ENCODE measurements around the gene CCDC43.
"Not testable (repeated sequence)": the region's sequence is repeated elsewhere in the genome, so short reads cannot be mapped to it uniquely, and the experiment has no call there.

The CCDC43 gene

GRCh38 chr17:44672479-44673093 is 17.0 kb downstream of the CCDC43 start:
- DNase-seq (ENCODE audit: low read depth in 2 of 2) = no peak

DNA sequence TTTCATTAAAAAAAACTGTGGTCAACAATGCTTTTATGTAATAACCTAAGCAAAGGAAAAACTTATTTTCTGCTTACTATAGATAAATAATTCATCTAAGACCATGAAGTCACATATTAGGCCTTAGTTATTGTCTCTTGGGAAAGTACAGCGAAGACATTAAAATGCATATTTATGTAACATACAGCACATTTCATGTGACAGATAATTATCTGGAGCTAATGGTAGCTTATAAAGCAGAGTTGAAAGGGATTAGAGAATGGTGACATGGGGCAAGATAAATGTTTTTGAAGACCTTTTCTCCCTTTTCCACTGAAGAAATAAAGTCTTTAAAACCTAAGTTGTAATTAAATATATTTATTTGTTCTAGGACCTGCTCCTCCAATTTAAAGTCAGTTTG is 23.6 kb downstream of the CCDC43 start:
- no peak for DNase-seq (ENCODE audit: low read depth in 2 of 2)

- DNase-seq (ENCODE audit: low read depth in 2 of 2) = no peak
These were observed 24.7 kb downstream of the CCDC43 start for GRCh38 chr17:44664867-44665266.

GRCh38 chr17:44663095-44663494 is 26.5 kb downstream of the CCDC43 start:
- no peak for DNase-seq (ENCODE audit: low read depth in 2 of 2)

DNA sequence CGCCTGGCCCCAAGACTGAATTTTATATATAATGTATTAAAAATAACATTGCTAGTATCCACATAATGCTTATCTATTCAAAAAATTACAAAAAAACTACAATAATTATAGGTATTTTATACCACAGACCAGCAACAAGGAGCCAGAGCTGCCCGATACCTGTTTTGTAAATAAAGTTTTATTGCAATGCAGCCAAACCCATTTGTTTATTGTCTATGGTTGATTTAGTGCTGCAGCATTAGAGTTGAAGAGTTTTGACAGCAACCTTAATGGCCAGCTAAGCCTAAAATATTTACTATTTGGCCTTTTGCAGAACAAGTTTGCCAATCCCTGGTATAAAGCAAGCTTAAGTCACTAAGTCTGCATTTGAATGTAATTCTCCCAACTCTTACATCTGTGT is 27.7 kb downstream of the CCDC43 start:
- no peak for DNase-seq (ENCODE audit: low read depth in 2 of 2)

DNA sequence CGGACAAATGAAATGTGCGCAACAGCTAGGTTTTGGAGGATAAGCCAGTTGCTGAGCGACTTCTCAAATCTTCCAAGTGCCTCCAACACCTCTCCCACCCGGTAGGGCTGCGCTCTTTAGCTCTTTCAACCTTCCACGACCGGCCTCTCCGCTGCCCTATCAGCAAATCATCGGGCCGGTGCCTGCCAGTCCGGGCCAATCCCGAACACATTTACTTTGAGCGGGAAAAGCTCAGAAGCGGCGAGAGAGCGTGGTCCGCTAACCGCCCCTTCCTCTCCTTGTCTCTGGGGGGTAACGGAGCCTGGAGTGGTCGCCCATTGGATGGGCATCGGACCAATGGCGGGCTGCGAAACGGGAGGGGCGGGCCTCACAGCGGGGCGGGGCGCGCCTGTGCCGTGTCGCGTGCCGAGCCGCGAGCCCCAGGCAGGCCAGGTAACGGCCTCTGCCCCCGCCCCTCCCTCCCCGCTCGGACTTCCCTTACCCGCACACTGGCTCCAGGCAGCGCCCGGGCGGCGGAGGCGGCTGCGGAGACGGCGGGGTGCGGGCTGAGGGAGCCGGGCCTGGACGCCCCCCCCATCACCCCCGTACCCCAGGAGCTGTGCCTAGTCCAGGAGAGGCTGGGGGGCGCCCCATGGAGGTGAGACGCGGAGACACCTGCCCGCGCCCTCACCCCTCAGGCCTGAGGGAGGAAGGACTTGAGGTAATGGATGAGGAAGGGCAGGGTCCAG is 33.4 kb downstream of the CCDC43 start, which contains the start of gene MEIOC:
Gene MEIOC (plus strand): TSS at position 486 of the 728 bp plus-strand sequence. CDS start 146 bp downstream, at position 632.
- no peak for DNase-seq (ENCODE audit: low read depth in 2 of 2)

- DNase-seq (ENCODE audit: low read depth in 2 of 2) = no peak
These were observed 35.6 kb downstream of the CCDC43 start for GRCh38 chr17:44653954-44654353.

- DNase-seq (ENCODE audit: low read depth in 2 of 2) = no peak
These were observed 36.2 kb downstream of the CCDC43 start for GRCh38 chr17:44653384-44653783.

DNA sequence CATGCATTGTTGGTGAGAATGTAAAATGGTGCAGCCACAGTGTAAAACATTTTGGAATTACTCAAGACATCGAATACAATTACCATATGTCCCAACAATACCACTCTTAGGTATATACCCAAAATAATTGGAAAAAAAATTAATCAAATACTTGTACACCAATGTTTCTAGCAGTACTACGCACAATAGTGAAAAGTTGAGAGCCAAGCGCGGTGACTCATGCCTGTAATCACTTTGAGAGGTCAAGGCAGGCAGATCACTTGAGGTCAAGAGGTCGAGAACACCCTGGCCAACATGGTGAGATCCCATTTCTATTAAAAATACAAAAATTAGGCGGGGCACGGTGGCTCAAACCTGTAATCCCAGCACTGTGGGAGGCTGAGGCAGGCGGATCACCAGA is 36.8 kb downstream of the CCDC43 start:
- DNase-seq (ENCODE audit: low read depth in 2 of 2) = no peak

DNA sequence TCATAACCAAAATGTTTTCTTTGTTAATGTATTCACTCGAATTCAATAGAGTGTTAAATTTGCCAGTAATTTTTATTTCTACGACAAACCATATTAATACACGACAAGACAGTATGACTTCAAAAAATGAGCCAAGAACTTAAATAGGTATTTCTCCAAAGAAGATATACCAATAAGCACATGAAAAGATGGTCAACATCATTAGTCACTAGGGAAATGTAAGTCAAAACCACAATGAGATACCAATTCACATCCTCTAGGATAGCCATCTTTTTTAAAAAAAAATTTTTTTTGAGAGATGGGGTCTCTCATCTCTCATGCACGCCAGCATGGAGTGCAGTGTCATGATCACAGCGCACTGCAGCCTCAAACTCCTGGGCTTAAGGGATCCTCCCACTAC is 38.3 kb downstream of the CCDC43 start:
- DNase-seq (ENCODE audit: low read depth in 2 of 2) = no peak

DNA sequence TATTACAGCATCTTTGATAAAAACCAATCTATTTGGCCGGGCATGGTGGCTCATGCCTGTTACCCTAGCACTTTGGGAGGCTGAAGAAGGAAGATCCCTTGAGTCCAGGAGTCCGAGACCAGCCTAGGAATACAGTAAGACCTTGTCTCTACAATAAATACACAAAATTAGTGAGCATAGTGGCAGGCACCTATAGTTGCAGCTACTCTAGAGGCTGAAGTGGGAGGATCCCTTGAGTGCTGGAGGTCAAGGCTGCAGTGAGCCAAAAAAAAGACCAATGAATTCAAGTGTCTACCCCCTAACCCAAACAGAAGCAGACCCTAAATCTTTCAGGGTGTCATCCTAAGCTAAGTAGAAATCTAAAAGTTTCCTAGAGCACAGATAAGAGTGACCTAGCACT is 40.6 kb downstream of the CCDC43 start:
- DNase-seq (ENCODE audit: low read depth in 2 of 2) = no peak

- no peak for DNase-seq (ENCODE audit: low read depth in 2 of 2)
These were observed 41.8 kb downstream of the CCDC43 start for GRCh38 chr17:44647736-44648135.

DNA sequence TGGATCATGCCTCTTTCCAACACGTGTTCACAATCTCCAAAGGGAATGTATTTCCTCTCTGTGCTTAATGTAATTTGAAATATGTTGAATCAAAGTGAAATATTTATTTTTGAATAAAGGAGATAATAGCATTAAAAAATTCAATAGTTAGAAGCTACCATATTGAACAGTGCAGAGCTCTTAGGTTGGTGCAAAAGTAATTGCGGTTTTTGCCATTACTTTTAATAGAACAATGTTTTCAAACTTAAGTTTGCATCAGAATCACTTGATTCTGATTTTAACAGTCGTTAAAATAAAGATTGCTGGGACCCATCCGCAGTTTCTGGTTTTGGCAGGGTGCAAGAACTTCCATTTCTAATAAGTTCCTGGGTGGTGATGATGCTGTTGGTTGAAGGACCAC is 43.3 kb downstream of the CCDC43 start:
- no peak for DNase-seq (ENCODE audit: low read depth in 2 of 2)

DNA sequence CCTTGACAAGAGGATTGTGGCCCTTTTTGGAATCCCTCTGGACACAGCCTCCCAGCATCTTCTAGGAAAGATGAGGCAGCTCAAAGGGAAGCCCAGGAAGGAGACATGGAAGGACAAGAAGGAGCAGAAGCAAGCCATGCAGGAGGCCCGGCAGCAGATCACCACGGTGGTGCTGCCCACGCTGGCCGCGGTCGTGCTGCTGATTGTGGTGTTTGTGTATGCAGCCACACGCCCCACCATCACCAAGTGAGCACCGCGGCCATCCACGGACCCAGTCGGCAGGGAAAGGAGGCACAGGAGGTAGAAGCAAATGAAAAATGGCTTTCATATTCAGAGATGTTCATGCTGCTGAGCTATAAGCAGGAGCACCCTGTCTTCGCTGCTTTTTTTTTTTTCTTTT is 44.2 kb downstream of the CCDC43 start:
- DNase-seq (ENCODE audit: low read depth in 2 of 2) = no peak

DNA sequence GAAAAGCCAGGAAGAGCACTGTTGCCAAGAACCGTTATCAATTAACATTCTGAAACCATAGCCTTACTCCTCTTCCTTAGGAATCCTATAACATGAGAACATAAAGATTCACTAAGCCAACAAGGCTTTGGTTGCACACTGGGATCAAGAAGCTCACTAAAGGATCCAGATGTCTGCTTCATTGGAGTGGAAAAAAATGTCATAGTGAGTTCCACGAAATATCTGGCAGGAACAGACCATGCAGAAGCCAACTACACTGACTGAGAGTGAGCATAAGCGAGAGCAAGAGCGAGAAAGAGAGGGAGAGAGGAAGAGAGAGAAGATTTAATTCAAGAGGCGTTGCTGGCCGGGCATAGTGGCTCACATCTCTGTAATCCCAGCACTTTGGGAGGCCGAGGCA is 46.7 kb downstream of the CCDC43 start:
- no peak for DNase-seq (ENCODE audit: low read depth in 2 of 2)

GRCh38 chr17:44637066-44637465 is 52.5 kb downstream of the CCDC43 start:
- no peak for DNase-seq (ENCODE audit: low read depth in 2 of 2)

GRCh38 chr17:44636562-44636961 is 53.0 kb downstream of the CCDC43 start:
- DNase-seq (ENCODE audit: low read depth in 2 of 2) = peak; percentile 34 to 42

DNA sequence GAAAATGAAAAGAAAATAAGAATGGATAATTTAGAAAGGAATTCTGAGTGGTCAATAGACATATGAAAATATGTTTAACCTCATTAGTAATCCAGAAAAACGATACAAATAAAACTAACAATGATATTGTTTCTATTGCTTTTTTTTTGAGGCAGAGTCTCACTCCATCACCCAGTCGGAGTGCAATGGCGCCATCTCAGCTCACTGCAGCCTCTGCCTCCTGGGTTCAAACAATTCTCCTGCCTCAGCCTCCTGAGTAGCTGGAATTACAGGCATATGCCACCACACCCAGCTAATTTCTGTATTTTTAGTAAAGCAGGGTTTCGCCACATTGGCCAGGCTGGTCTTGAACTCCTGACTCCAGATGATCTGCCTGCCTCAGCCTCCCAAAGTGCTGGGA is 55.2 kb downstream of the CCDC43 start:
- not testable (repeated sequence) for DNase-seq (ENCODE audit: low read depth in 2 of 2)

GRCh38 chr17:44633998-44634397 is 55.6 kb downstream of the CCDC43 start:
- DNase-seq (ENCODE audit: low read depth in 2 of 2) = no peak

GRCh38 chr17:44630703-44631102 is 58.9 kb downstream of the CCDC43 start:
- no peak for DNase-seq (ENCODE audit: low read depth in 2 of 2)

DNA sequence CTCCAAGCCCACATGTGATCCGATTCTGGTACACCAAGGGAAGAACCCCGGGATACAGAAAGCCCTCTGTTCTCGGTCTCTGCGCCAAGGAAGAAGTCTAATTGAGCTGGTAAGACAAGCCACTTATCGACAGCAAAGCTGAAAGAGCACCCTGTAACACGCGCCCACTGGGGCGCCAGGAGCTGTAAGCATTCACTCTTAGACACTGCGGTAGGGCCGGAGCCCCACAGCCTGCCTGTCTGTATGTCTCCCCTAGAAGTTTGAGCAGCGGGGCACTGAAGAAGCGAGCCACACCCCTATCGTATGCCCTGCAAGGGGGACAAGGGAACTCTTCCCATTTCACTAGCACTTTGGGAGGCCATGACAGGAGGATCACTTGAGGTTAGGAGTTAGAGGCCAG is 60.3 kb downstream of the CCDC43 start:
- no peak for DNase-seq (ENCODE audit: low read depth in 2 of 2)

DNA sequence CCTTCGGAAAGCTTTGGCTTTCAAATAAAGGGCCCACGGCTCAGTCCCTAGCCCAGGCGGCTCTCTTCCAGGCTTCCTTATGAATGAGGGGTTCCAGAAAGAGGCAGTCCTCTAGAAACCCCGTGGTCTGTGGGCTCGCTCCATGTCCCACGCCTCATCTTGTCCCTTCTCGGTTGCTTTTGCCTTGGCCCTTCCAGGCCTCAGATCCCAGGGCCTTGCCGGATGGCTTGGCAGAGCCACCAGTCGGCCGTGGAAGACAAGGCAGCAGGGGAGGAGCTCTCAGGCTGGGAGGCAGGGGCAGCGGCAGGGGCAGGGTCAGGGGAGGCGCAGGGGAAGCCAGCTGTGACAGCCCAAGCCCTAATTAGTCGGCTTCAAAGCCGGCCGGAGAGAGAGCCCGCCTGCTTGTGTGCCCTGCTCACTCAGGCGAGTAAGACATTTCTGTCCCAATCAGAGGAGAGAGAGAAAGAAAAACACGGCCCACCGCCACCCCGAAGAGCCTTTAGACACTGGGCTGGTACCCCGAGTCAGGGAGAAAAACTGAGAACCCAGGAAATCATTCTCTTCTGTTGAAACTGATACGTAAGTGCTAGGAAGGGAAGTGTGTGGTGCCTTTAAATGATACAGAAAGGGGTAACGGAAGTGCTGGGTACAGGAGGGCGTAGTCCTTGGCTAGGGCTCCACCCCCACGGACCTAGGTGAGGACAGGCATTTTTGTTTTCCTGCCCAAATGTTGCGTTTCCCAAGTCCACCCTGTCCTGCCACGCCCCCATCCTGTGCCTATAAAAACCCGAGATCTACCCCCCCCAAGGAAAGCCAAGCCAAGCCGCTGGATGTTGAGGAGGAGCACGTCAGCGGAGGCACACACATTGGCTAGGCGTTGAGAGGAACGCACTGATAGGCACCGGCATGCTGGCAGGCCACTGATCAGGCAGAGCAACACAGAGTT is 61.1 kb downstream of the CCDC43 start:
- no peak for DNase-seq (ENCODE audit: low read depth in 2 of 2)
